Measurements from ENCODE around the gene YIPF2.

Gene YIPF2

GRCh38 chr19:10891405-10892086 lies 36.9 kb downstream of the YIPF2 start:
- no peak overlapping the region for H3K4me2 ChIP-seq
- TF ChIP-seq Cebpa-rat (IDR thresholded peaks at IDR 0.05) = no peak
- no peaks in the 10 kb centered on the region for H3K27me3 ChIP-seq
- no peaks in the 10 kb centered on the region for H3K9me3 ChIP-seq
- H3K4me3 ChIP-seq = no peak overlapping the region
- peaks cover 100% of the 10 kb centered on the region for H4K20me1 ChIP-seq
- 0 out of 2 replicates have a peak overlapping the region, but pooled peaks have one; percentile 10 for H3K9ac ChIP-seq
- H3K36me3 ChIP-seq = peaks cover 69% of the 10 kb centered on the region
- H3K27ac ChIP-seq = 0 out of 2 replicates have a peak overlapping the region, but pooled peaks have one; percentile 22
- peaks cover 43% of the 10 kb centered on the region for H3K4me1 ChIP-seq

- Histone ChIP-seq H3K4me1 (peaks cover 34% of the 10 kb centered on the region), H3K9ac (no peak overlapping the region), H3K27ac (no peak overlapping the region), H3K36me3 (peaks cover 63% of the 10 kb centered on the region), H3K4me3 (no peak overlapping the region), H3K4me2 (no peak overlapping the region), H4K20me1 (peaks cover 100% of the 10 kb centered on the region), H3K27me3 (no peaks in the 10 kb centered on the region), H3K9me3 (no peaks in the 10 kb centered on the region)
- no peak for TF ChIP-seq Cebpa-rat (IDR thresholded peaks at IDR 0.05)
These were observed 38.6 kb downstream of the YIPF2 start for GRCh38 chr19:10889880-10890279.

- no peak for TF ChIP-seq Cebpa-rat (IDR thresholded peaks at IDR 0.05)
- Histone ChIP-seq H3K4me3 (no peak overlapping the region), H3K9ac (peak overlapping the region; percentile 33; the same call in 1 of the 2 replicates), H3K4me1 (peaks cover 31% of the 10 kb centered on the region), H4K20me1 (peaks cover 100% of the 10 kb centered on the region), H3K4me2 (no peak overlapping the region), H3K27me3 (no peaks in the 10 kb centered on the region), H3K27ac (peak overlapping the region; percentile 44; the same call in 1 of the 2 replicates), H3K9me3 (no peaks in the 10 kb centered on the region), H3K36me3 (peaks cover 49% of the 10 kb centered on the region)
These were observed 40.0 kb downstream of the YIPF2 start for GRCh38 chr19:10888421-10888866.

GRCh38 chr19:10887616-10888367 lies 40.6 kb downstream of the YIPF2 start:
- Histone ChIP-seq H3K4me2 (no peak overlapping the region), H3K4me3 (no peak overlapping the region), H3K27ac (peak overlapping the region; percentile 44; the same call in 1 of the 2 replicates), H3K9me3 (no peaks in the 10 kb centered on the region), H3K36me3 (peaks cover 55% of the 10 kb centered on the region), H4K20me1 (peaks cover 100% of the 10 kb centered on the region), H3K9ac (peak overlapping the region; percentile 33; the same call in 1 of the 2 replicates), H3K27me3 (no peaks in the 10 kb centered on the region), H3K4me1 (peaks cover 31% of the 10 kb centered on the region)
- no peak for TF ChIP-seq Cebpa-rat (IDR thresholded peaks at IDR 0.05)

GRCh38 chr19:10885201-10886169 lies 43.0 kb downstream of the YIPF2 start:
- Histone ChIP-seq H3K4me3 (no peak overlapping the region), H3K27ac (no peak overlapping the region), H3K27me3 (no peaks in the 10 kb centered on the region), H3K9ac (no peak overlapping the region), H3K4me2 (no peak overlapping the region), H3K4me1 (peaks cover 51% of the 10 kb centered on the region), H3K36me3 (peaks cover 60% of the 10 kb centered on the region), H4K20me1 (peaks cover 100% of the 10 kb centered on the region), H3K9me3 (no peaks in the 10 kb centered on the region)
- no peak for TF ChIP-seq Cebpa-rat (IDR thresholded peaks at IDR 0.05)

- H4K20me1 ChIP-seq = peaks cover 100% of the 10 kb centered on the region
- no peaks in the 10 kb centered on the region for H3K27me3 ChIP-seq
- no peak overlapping the region for H3K4me3 ChIP-seq
- TF ChIP-seq Cebpa-rat (IDR thresholded peaks at IDR 0.05) = no peak
- no peaks in the 10 kb centered on the region for H3K9me3 ChIP-seq
- H3K4me1 ChIP-seq = peaks cover 63% of the 10 kb centered on the region
- no peak overlapping the region for H3K9ac ChIP-seq
- 0 out of 2 replicates have a peak overlapping the region, but pooled peaks have one; percentile 30 for H3K27ac ChIP-seq
- H3K4me2 ChIP-seq = no peak overlapping the region
- peaks cover 67% of the 10 kb centered on the region for H3K36me3 ChIP-seq
These were observed 44.2 kb downstream of the YIPF2 start for GRCh38 chr19:10884274-10884673.

GRCh38 chr19:10882108-10882457 lies 46.4 kb downstream of the YIPF2 start:
- 0 out of 2 replicates have a peak overlapping the region, but pooled peaks have one; percentile 54 for H3K9ac ChIP-seq
- H3K36me3 ChIP-seq = peaks cover 58% of the 10 kb centered on the region
- H3K4me2 ChIP-seq = peak overlapping the region; percentile 90
- H3K4me3 ChIP-seq = no peak overlapping the region
- no peak for TF ChIP-seq Cebpa-rat (IDR thresholded peaks at IDR 0.05)
- no peaks in the 10 kb centered on the region for H3K27me3 ChIP-seq
- H3K9me3 ChIP-seq = no peaks in the 10 kb centered on the region
- peaks cover 100% of the 10 kb centered on the region for H4K20me1 ChIP-seq
- peak overlapping the region; percentile 31; the same call in 1 of the 2 replicates for H3K27ac ChIP-seq
- peaks cover 72% of the 10 kb centered on the region for H3K4me1 ChIP-seq

GRCh38 chr19:10881403-10882107 lies 46.9 kb downstream of the YIPF2 start:
- Histone ChIP-seq H3K27me3 (no peaks in the 10 kb centered on the region), H3K4me3 (no peak overlapping the region), H3K4me2 (peak overlapping the region; percentile 90), H3K9me3 (no peaks in the 10 kb centered on the region), H3K9ac (peak overlapping the region; percentile 54; the same call in 1 of the 2 replicates), H3K4me1 (peaks cover 72% of the 10 kb centered on the region), H3K27ac (peak overlapping the region; percentile 31; the same call in 1 of the 2 replicates), H4K20me1 (peaks cover 100% of the 10 kb centered on the region), H3K36me3 (peaks cover 62% of the 10 kb centered on the region)
- TF ChIP-seq Cebpa-rat (IDR thresholded peaks at IDR 0.05) = no peak

All from BLaER1 (cell line).